Kidney (tissue), 14 donors: ENCODE measurements around the gene AK9. TPM values are rescaled to one million over a fixed set of nuclear protein-coding genes. Genes with fewer than 3 reads are reported as not detected.

Experiments
- DNase-seq, 5 donors: peaks; one replicate each; pipeline ENCODE4 v3.0.0-alpha.2; 2013 to 2020
- FAIRE-seq: peaks from 2 replicates; lab custom pipeline; 2012; peaks lifted over from hg19 to GRCh38; lab: Jason Lieb, UNC
- H3K27ac ChIP-seq, 2 donors: one replicate each; pipeline ENCODE4 v1.7.0; 2013; ENCODE audit warnings: low read depth in 2 of 2, low read length in 2 of 2, inconsistent platforms in 1 of 2
- H3K27me3 ChIP-seq: one replicate; pipeline ENCODE4 v1.7.1; 2013; ENCODE audit warnings: low read length, inconsistent platforms; ENCODE audit not compliant: control insufficient read depth, insufficient read depth
- H3K36me3 ChIP-seq, 3 donors: one replicate each; pipeline versions ENCODE4 v1.7.0 to v1.7.1; 2013; ENCODE audit warnings: low read length in 3 of 3, control low read depth in 1 of 3, inconsistent platforms in 1 of 3; ENCODE audit not compliant: insufficient read depth in 3 of 3, control insufficient read depth in 2 of 3
- H3K4me1 ChIP-seq, 3 donors: one replicate each; pipeline versions ENCODE4 v1.7.0 to v1.7.1; 2013; ENCODE audit warnings: low read length in 3 of 3, inconsistent platforms in 1 of 3, low read depth in 1 of 3; ENCODE audit not compliant: control insufficient read depth in 2 of 3, insufficient read depth in 2 of 3
- H3K4me3 ChIP-seq, 3 donors: one replicate each; pipeline versions ENCODE4 v1.7.0 to v1.8.1; 2013; ENCODE audit warnings: low read length in 3 of 3, control low read depth in 1 of 3, inconsistent platforms in 1 of 3
- H3K9ac ChIP-seq, 3 donors: one replicate each; pipeline versions ENCODE4 v1.7.0 to v1.7.1; 2013; ENCODE audit warnings: low read length in 3 of 3, control low read depth in 1 of 3, inconsistent platforms in 1 of 3
- H3K9me3 ChIP-seq, 3 donors: one replicate each; pipeline versions ENCODE4 v1.7.0 to v1.7.1; 2013; ENCODE audit warnings: low read length in 3 of 3, control low read depth in 1 of 3, inconsistent platforms in 1 of 3; ENCODE audit not compliant: control insufficient read depth in 2 of 3, insufficient read depth in 1 of 3
- intact Hi-C: fragments of 100-400 bp; cut with DNase I; formaldehyde crosslinking; loops from one replicate; pipeline ENCODE4 v1.11.1; 2022
- polyA plus RNA-seq: library from polyadenylated mRNA; stranded (reverse); fragments of 350-450 nt; fragmentation: Illumina TruSeq; extraction: RNeasy Lipid Tissue Mini Kit (QIAGEN cat#74804); gene quantifications from one replicate; pipeline ENCODE4 v1.2.3, GENCODE V29; 2014; ENCODE audit warnings: low read depth, low replicate concordance; ENCODE audit not compliant: insufficient read depth
- total RNA-seq: library from RNA; stranded (reverse); fragmentation: NEBNext Ultra II Directional; extraction: Animal tissue kit (Norgen Biotek cat#: 25700); gene quantifications from one replicate; pipeline ENCODE4 v1.2.1, GENCODE V29; 2021
- TF ChIP-seq, protein P1 (sequence below): IDR thresholded peaks from 3 replicates; pipeline ENCODE4 v1.5.1; 2012; ENCODE audit warnings: mild to moderate bottlenecking, moderate library complexity, borderline replicate concordance; ENCODE audit not compliant: insufficient read depth; ENCODE audit errors: extremely low read depth
- donor health status: control.
- donor health status: control.
- donor health status: control.
- donor health status: control.
- donor health status: control.
- donor health status: DM: yes; HTN: yes; CAD: no.
- donor health status: Normal renal cell carcinoma (clear cell type).

The AK9 gene
- total and polyA plus RNA-seq, 2 donors from 2014 or later = 4.6 to 10.9 TPM

- Histone ChIP-seq H3K36me3 (peaks cover 0 to 4% (median 3%) of the 10 kb centered on the region in 3 donors), H3K4me3 (no peak overlapping the region), H3K9ac (no peak overlapping the region), H3K27me3 (no peaks in the 10 kb centered on the region), H3K4me1 (no peaks in the 10 kb centered on the region), H3K27ac (no peak overlapping the region), H3K9me3 (no peaks in the 10 kb centered on the region)
- intact Hi-C loops = no loop called here
- TF ChIP-seq, protein P1, sequence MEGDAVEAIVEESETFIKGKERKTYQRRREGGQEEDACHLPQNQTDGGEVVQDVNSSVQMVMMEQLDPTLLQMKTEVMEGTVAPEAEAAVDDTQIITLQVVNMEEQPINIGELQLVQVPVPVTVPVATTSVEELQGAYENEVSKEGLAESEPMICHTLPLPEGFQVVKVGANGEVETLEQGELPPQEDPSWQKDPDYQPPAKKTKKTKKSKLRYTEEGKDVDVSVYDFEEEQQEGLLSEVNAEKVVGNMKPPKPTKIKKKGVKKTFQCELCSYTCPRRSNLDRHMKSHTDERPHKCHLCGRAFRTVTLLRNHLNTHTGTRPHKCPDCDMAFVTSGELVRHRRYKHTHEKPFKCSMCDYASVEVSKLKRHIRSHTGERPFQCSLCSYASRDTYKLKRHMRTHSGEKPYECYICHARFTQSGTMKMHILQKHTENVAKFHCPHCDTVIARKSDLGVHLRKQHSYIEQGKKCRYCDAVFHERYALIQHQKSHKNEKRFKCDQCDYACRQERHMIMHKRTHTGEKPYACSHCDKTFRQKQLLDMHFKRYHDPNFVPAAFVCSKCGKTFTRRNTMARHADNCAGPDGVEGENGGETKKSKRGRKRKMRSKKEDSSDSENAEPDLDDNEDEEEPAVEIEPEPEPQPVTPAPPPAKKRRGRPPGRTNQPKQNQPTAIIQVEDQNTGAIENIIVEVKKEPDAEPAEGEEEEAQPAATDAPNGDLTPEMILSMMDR = no peak
- no peak for DNase-seq
- no peak for FAIRE-seq
Measured at GRCh38 chr6:109660526-109661320, 30.3 kb downstream of the AK9 start.

- H3K9me3 ChIP-seq = no peaks in the 10 kb centered on the region
- TF ChIP-seq, protein P1 = no peak
- H3K27me3 ChIP-seq = no peaks in the 10 kb centered on the region
- H3K27ac ChIP-seq = no peak overlapping the region
- FAIRE-seq (no peak), DNase-seq (no peak)
- intact Hi-C loops = no loop called here
- H3K4me3 ChIP-seq = no peak overlapping the region
- H3K36me3 ChIP-seq = peaks cover 0 to 3% (median 0%) of the 10 kb centered on the region in 3 donors
- no peaks in the 10 kb centered on the region for H3K4me1 ChIP-seq
- no peak overlapping the region for H3K9ac ChIP-seq
Measured at GRCh38 chr6:109655761-109656262, 35.2 kb downstream of the AK9 start.

- no peak for DNase-seq
- H3K36me3 ChIP-seq = peaks cover 0 to 2% (median 0%) of the 10 kb centered on the region in 3 donors
- H3K27me3 ChIP-seq = no peaks in the 10 kb centered on the region
- intact Hi-C loops = no loop called here
- H3K27ac ChIP-seq = no peak overlapping the region
- H3K9ac ChIP-seq = no peak overlapping the region
- no peak for FAIRE-seq
- no peaks in the 10 kb centered on the region for H3K9me3 ChIP-seq
- no peaks in the 10 kb centered on the region for H3K4me1 ChIP-seq
- TF ChIP-seq, protein P1 = no peak
- no peak overlapping the region for H3K4me3 ChIP-seq
Measured at GRCh38 chr6:109653264-109653663, 37.7 kb downstream of the AK9 start.
